HepG2 (cell line): ENCODE data around the gene FURIN. TPM values are rescaled to one million over a fixed set of nuclear protein-coding genes. Genes with fewer than 3 reads are reported as not detected.

Experiments used
- DMAP1 ChIP-seq: IDR thresholded peaks from 2 replicates; pipeline ENCODE4 v1.6.1; 2016
- FOSL2 ChIP-seq: sonication (generic); formaldehyde crosslinking; IDR thresholded peaks from 2 replicates; pipeline ENCODE4 v1.4.0; 2020; ENCODE audit warnings: missing genetic modification reagents
- FOXK2 ChIP-seq: fragments of 450-650 bp; IDR thresholded peaks from 2 replicates; pipeline ENCODE4 v1.6.1; 2016
- KDM1A ChIP-seq: IDR thresholded peaks from 2 replicates; pipeline ENCODE4 v1.6.1; 2016; ENCODE audit warnings: missing compliant biosample characterization
- KDM4B ChIP-seq: sonication (generic); formaldehyde crosslinking; IDR thresholded peaks from 2 replicates; pipeline ENCODE4 v1.4.0; 2020; ENCODE audit warnings: missing genetic modification reagents
- SNAI1 ChIP-seq: sonication (generic); formaldehyde crosslinking; IDR thresholded peaks from 2 replicates; pipeline ENCODE4 v1.5.0; 2020; ENCODE audit warnings: mild to moderate bottlenecking, missing genetic modification reagents, borderline replicate concordance
- ZFP36L1 ChIP-seq: sonication (generic); formaldehyde crosslinking; IDR thresholded peaks from 2 replicates; pipeline ENCODE4 v1.8.0; 2022; ENCODE audit warnings: mild to moderate bottlenecking, missing genetic modification reagents, moderate library complexity
- ZNF484 ChIP-seq: sonication (generic); formaldehyde crosslinking; IDR thresholded peaks from 2 replicates; pipeline ENCODE4 v1.5.1; 2020; ENCODE audit warnings: mild to moderate bottlenecking, low read depth, missing genetic modification reagents, borderline replicate concordance
- ZNF564 ChIP-seq: sonication (generic); formaldehyde crosslinking; IDR thresholded peaks from 2 replicates; pipeline ENCODE4 v1.8.1; 2023; ENCODE audit warnings: mild to moderate bottlenecking, missing genetic modification reagents
- polyA plus RNA-seq, 8 experiments: library from polyadenylated mRNA; depleted of rRNA in 3 of 8; stranded (reverse) in 7 of 8; unstranded in 1 of 8; fragments of >200 nt; fragmentation: Illumina TruSeq in 4 of 8; extraction: Trizol in 4 of 8; gene quantifications; 2 replicates each; pipeline versions ENCODE4 v1.2.1 to v1.2.3, GENCODE V29; 2011 to 2016; ENCODE audit warnings: low read depth in 4 of 8, missing spikeins in 1 of 8, mixed read lengths in 1 of 8; ENCODE audit not compliant: insufficient read depth in 1 of 8
- total RNA-seq, 5 experiments: library from RNA; depleted of rRNA; stranded (reverse); fragments of >200 nt; fragmentation: Illumina TruSeq; extraction: Trizol; gene quantifications; 2 replicates each; pipeline ENCODE4 v1.2.3, GENCODE V29; 2016; ENCODE audit warnings: low read depth in 1 of 5
- TF ChIP-seq, protein P1 (sequence below): sonication (generic); formaldehyde crosslinking; IDR thresholded peaks from 2 replicates; pipeline ENCODE4 v1.9.0; 2021; ENCODE audit warnings: missing genetic modification reagents, borderline replicate concordance
- TF ChIP-seq, protein P2 (sequence below): sonication (generic); formaldehyde crosslinking; IDR thresholded peaks from 2 replicates; pipeline ENCODE4 v1.5.0; 2020; ENCODE audit warnings: mild to moderate bottlenecking, missing genetic modification reagents, borderline replicate concordance
- TF ChIP-seq, protein P3 (sequence below): sonication (generic); formaldehyde crosslinking; IDR thresholded peaks from 2 replicates; pipeline ENCODE4 v1.5.0; 2020; ENCODE audit warnings: mild to moderate bottlenecking, missing genetic modification reagents, moderate library complexity
- TF ChIP-seq, protein P4 (sequence below): sonication (generic); formaldehyde crosslinking; conservative IDR thresholded peaks from 2 replicates; pipeline ENCODE4 v1.4.0; 2020; ENCODE audit warnings: missing genetic modification reagents
- TF ChIP-seq, protein P5 (sequence below): sonication (generic); formaldehyde crosslinking; IDR thresholded peaks from 2 replicates; pipeline ENCODE4 v1.4.0; 2020; ENCODE audit warnings: missing genetic modification reagents
- TF ChIP-seq, protein P6 (sequence below): sonication (generic); formaldehyde crosslinking; IDR thresholded peaks from 2 replicates; pipeline ENCODE4 v1.4.0; 2020; ENCODE audit warnings: missing genetic modification reagents; ENCODE audit errors: not compliant biosample characterization

Gene FURIN
- total and polyA plus RNA-seq, 2 of the 13 experiments (the other 11 are each of a cell fraction or from before 2014, with no cell fraction given) = 15.2 to 17.4 TPM

DNA sequence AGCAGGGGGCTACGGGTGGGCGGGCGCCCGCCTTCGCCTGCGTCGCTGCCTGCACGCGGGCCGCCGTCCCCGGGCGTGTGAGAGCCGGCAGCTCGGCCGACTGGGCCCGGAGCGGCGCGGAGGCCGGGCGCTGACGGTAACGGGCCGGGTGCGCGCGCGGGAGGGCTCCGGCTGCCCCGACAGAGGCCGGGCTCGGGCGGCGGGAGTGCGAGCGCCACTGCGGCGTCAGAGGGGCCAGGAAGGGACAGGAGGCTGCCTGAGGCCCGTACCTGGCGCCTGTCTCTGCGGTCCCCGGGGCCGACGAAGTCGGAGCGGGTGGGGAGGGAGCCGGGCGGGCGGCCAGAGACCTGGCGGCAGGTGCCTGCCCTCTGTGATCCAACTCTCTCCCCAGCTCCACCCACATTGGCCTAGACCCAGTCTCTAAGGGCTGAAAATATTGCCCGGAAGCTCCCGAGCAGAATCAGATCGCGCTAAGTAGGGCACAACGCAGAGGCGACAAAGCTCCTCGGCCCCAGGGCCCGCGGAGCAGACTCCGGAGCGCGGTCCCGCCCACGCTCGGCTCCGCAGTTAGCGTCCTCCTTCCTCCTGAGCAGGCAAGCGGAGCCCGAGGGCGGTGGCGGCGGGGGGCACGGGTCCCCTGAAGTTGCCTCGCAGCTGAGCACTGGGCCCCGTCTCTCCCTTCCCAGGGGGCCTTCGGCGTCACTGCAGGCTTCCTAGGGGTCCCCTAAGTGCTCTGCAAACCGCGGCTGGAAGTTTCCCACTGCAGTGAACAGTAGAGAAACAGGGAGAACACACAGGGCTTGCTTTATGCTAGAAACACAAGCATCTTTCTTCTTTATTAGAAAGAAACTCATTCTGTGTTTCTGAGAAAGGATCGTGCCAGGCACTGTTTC is 34.7 kb downstream of the FURIN start, which contains the start of gene MAN2A2 (continued):
- TF ChIP-seq, protein P1, sequence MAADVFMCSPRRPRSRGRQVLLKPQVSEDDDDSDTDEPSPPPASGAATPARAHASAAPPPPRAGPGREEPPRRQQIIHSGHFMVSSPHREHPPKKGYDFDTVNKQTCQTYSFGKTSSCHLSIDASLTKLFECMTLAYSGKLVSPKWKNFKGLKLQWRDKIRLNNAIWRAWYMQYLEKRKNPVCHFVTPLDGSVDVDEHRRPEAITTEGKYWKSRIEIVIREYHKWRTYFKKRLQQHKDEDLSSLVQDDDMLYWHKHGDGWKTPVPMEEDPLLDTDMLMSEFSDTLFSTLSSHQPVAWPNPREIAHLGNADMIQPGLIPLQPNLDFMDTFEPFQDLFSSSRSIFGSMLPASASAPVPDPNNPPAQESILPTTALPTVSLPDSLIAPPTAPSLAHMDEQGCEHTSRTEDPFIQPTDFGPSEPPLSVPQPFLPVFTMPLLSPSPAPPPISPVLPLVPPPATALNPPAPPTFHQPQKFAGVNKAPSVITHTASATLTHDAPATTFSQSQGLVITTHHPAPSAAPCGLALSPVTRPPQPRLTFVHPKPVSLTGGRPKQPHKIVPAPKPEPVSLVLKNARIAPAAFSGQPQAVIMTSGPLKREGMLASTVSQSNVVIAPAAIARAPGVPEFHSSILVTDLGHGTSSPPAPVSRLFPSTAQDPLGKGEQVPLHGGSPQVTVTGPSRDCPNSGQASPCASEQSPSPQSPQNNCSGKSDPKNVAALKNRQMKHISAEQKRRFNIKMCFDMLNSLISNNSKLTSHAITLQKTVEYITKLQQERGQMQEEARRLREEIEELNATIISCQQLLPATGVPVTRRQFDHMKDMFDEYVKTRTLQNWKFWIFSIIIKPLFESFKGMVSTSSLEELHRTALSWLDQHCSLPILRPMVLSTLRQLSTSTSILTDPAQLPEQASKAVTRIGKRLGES (CRISPR knock-in tag) = 0 out of 2 replicates have a peak, but pooled peaks have one; percentile 9
- TF ChIP-seq, protein P2, sequence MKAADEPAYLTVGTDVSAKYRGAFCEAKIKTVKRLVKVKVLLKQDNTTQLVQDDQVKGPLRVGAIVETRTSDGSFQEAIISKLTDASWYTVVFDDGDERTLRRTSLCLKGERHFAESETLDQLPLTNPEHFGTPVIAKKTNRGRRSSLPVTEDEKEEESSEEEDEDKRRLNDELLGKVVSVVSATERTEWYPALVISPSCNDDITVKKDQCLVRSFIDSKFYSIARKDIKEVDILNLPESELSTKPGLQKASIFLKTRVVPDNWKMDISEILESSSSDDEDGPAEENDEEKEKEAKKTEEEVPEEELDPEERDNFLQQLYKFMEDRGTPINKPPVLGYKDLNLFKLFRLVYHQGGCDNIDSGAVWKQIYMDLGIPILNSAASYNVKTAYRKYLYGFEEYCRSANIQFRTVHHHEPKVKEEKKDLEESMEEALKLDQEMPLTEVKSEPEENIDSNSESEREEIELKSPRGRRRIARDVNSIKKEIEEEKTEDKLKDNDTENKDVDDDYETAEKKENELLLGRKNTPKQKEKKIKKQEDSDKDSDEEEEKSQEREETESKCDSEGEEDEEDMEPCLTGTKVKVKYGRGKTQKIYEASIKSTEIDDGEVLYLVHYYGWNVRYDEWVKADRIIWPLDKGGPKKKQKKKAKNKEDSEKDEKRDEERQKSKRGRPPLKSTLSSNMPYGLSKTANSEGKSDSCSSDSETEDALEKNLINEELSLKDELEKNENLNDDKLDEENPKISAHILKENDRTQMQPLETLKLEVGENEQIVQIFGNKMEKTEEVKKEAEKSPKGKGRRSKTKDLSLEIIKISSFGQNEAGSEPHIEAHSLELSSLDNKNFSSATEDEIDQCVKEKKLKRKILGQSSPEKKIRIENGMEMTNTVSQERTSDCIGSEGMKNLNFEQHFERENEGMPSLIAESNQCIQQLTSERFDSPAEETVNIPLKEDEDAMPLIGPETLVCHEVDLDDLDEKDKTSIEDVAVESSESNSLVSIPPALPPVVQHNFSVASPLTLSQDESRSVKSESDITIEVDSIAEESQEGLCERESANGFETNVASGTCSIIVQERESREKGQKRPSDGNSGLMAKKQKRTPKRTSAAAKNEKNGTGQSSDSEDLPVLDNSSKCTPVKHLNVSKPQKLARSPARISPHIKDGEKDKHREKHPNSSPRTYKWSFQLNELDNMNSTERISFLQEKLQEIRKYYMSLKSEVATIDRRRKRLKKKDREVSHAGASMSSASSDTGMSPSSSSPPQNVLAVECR (CRISPR knock-in tag) = no peak; the same call in 1 of the 2 replicates
- 0 out of 2 replicates have a peak, but pooled peaks have one; percentile 3 for TF ChIP-seq FOSL2 (CRISPR knock-in tag)
- TF ChIP-seq, protein P3, sequence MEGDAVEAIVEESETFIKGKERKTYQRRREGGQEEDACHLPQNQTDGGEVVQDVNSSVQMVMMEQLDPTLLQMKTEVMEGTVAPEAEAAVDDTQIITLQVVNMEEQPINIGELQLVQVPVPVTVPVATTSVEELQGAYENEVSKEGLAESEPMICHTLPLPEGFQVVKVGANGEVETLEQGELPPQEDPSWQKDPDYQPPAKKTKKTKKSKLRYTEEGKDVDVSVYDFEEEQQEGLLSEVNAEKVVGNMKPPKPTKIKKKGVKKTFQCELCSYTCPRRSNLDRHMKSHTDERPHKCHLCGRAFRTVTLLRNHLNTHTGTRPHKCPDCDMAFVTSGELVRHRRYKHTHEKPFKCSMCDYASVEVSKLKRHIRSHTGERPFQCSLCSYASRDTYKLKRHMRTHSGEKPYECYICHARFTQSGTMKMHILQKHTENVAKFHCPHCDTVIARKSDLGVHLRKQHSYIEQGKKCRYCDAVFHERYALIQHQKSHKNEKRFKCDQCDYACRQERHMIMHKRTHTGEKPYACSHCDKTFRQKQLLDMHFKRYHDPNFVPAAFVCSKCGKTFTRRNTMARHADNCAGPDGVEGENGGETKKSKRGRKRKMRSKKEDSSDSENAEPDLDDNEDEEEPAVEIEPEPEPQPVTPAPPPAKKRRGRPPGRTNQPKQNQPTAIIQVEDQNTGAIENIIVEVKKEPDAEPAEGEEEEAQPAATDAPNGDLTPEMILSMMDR (CRISPR knock-in tag) = 0 out of 2 replicates have a peak, but pooled peaks have one; percentile 4
- TF ChIP-seq KDM4B = 0 out of 2 replicates have a peak, but pooled peaks have one; percentile 37
- no peak for TF ChIP-seq ZFP36L1 (CRISPR knock-in tag)
- TF ChIP-seq, protein P4, sequence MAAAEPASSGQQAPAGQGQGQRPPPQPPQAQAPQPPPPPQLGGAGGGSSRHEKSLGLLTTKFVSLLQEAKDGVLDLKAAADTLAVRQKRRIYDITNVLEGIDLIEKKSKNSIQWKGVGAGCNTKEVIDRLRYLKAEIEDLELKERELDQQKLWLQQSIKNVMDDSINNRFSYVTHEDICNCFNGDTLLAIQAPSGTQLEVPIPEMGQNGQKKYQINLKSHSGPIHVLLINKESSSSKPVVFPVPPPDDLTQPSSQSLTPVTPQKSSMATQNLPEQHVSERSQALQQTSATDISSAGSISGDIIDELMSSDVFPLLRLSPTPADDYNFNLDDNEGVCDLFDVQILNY (CRISPR knock-in tag) = no peak
- peak; percentile 72; the same call in 1 of the 2 replicates for TF ChIP-seq SNAI1 (CRISPR knock-in tag)
- TF ChIP-seq, protein P5, sequence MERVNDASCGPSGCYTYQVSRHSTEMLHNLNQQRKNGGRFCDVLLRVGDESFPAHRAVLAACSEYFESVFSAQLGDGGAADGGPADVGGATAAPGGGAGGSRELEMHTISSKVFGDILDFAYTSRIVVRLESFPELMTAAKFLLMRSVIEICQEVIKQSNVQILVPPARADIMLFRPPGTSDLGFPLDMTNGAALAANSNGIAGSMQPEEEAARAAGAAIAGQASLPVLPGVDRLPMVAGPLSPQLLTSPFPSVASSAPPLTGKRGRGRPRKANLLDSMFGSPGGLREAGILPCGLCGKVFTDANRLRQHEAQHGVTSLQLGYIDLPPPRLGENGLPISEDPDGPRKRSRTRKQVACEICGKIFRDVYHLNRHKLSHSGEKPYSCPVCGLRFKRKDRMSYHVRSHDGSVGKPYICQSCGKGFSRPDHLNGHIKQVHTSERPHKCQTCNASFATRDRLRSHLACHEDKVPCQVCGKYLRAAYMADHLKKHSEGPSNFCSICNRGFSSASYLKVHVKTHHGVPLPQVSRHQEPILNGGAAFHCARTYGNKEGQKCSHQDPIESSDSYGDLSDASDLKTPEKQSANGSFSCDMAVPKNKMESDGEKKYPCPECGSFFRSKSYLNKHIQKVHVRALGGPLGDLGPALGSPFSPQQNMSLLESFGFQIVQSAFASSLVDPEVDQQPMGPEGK (CRISPR knock-in tag) = peak; percentile 30; the same call in 1 of the 2 replicates
- TF ChIP-seq DMAP1 (CRISPR knock-in tag) = peak; percentile 29; the same call in 1 of the 2 replicates
- TF ChIP-seq ZNF564 = no peak
- TF ChIP-seq KDM1A (CRISPR knock-in tag) = no peak
- TF ChIP-seq ZNF484 (CRISPR knock-in tag) = no peak
- TF ChIP-seq, protein P6, sequence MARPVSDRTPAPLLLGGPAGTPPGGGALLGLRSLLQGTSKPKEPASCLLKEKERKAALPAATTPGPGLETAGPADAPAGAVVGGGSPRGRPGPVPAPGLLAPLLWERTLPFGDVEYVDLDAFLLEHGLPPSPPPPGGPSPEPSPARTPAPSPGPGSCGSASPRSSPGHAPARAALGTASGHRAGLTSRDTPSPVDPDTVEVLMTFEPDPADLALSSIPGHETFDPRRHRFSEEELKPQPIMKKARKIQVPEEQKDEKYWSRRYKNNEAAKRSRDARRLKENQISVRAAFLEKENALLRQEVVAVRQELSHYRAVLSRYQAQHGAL (CRISPR knock-in tag) = no peak
- TF ChIP-seq FOXK2 = no peak
